Fibroblast of mammary gland (primary cell): ENCODE results near the gene PGM5.

ENCODE experiments used
- DNase-seq: peaks from one replicate; pipeline ENCODE4 v3.0.0-alpha.2; 2010; ENCODE audit warnings: low read depth
- H3K4me3 ChIP-seq: 2 replicates; pipeline ENCODE4 v1.5.1; 2011; ENCODE audit warnings: low read depth, mild to moderate bottlenecking, low read length, moderate library complexity; ENCODE audit not compliant: control insufficient read depth
- TF ChIP-seq, protein P1 (sequence below): conservative IDR thresholded peaks from 2 replicates; pipeline ENCODE4 v1.5.1; 2011; ENCODE audit warnings: low read depth, low read length, inconsistent platforms; ENCODE audit not compliant: control insufficient read depth, insufficient read depth

PGM5 gene

GRCh38 chr9:68536876-68537615 is 180.6 kb downstream of the PGM5 start:
- DNase-seq, result no peak

DNA sequence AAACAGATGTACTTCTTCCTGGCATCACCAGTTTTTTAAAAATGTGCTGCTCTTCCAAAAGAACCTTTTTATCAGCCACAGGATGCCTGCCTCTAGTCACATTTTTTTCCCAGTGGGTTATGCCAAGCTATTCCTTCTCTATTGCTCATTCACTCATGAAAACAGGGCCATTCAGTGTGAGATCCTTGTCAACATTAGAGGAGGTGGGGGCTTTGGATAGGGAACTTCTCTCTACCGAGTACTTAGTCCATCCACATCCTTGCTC is 181.1 kb downstream of the PGM5 start:
- H3K4me3 ChIP-seq, result no peak overlapping the region
- TF ChIP-seq, protein P1, sequence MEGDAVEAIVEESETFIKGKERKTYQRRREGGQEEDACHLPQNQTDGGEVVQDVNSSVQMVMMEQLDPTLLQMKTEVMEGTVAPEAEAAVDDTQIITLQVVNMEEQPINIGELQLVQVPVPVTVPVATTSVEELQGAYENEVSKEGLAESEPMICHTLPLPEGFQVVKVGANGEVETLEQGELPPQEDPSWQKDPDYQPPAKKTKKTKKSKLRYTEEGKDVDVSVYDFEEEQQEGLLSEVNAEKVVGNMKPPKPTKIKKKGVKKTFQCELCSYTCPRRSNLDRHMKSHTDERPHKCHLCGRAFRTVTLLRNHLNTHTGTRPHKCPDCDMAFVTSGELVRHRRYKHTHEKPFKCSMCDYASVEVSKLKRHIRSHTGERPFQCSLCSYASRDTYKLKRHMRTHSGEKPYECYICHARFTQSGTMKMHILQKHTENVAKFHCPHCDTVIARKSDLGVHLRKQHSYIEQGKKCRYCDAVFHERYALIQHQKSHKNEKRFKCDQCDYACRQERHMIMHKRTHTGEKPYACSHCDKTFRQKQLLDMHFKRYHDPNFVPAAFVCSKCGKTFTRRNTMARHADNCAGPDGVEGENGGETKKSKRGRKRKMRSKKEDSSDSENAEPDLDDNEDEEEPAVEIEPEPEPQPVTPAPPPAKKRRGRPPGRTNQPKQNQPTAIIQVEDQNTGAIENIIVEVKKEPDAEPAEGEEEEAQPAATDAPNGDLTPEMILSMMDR, result no peak
- DNase-seq, result no peak

More at GRCh38 chr9:68536876-68537615, 180.6 kb downstream of the PGM5 start:
- TF ChIP-seq, protein P1, result no peak
- H3K4me3 ChIP-seq, result no peak overlapping the region

DNA sequence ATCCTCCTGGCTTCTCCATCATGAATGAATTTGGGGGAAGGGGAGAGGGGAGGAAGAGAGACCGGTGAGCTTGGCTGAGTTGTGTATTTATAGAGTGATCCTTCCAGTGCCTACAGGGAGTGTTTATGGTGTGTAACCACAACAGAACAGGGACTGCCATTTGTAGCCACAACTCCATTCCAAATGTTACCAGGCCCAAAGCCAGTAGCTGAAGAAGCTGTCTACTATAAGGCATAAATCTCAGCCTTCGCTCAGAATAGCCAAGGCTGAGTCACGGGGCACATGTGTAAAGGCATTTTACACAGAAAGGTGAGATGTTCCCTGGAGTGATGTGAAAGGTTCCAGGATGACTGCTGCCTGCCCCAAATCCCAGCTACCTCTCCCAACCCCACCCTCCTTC is 181.8 kb downstream of the PGM5 start:
- DNase-seq, result no peak
- H3K4me3 ChIP-seq, result no peak overlapping the region
- TF ChIP-seq, protein P1, result no peak

GRCh38 chr9:68540712-68541535 is 184.5 kb downstream of the PGM5 start, which contains the start of gene TMEM252:
TMEM252 (minus strand) TSS chr9:68540883; CDS start chr9:68540814, 69 bp downstream.
- TF ChIP-seq, protein P1, result no peak
- no peak for DNase-seq

GRCh38 chr9:68541568-68541967 is 185.2 kb downstream of the PGM5 start:
- TF ChIP-seq, protein P1, result no peak
- DNase-seq, result no peak
- H3K4me3 ChIP-seq, result no peak overlapping the region

More at GRCh38 chr9:68540712-68541535, 184.5 kb downstream of the PGM5 start, which contains the start of gene TMEM252:
- no peak within 1 kb of the TSS for H3K4me3 ChIP-seq

DNA sequence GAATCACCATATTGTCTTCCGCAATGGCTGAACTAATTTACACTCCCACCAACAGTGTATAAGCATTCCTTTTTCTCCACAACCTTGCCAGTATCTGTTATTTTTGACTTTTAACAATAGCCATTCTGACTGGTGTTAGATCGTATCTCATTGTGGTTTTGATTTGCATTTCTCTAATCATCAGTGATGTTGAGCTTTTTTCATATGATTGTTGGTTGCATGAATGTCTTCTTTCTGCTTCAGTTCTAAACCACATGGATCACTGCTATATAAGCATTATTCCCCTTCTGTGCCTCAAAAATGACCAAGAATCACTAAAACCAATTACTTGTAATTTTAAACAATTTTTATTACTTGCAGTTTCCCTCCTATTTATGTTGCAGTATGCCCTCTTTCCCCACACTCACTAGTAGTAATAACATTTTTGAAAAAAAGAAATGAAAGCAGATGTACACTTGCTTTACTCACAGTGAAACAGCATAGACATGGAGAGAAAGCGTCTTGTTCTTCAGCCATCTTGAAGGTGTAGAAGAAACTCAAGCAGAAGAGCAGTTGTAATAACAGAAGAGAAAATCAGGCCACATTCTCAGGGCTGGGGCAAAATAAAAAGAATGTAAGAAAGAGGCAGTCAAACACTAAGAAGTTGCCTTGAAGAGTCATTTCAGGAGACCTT is 188.8 kb downstream of the PGM5 start:
- DNase-seq, result no peak
- TF ChIP-seq, protein P1, result no peak
- H3K4me3 ChIP-seq, result no peak overlapping the region
